ENCODE data around the gene ZNF653. TPM values are rescaled to one million over a fixed set of nuclear protein-coding genes. Genes with fewer than 3 reads are reported as not detected.

Gene ZNF653
- total and polyA plus RNA-seq, 9 of the 15 experiments (the other 6 are each of a cell fraction or from before 2014, with no cell fraction given), result 1.6 to 8.0 (median 4.2) TPM; not detected in 2

DNA sequence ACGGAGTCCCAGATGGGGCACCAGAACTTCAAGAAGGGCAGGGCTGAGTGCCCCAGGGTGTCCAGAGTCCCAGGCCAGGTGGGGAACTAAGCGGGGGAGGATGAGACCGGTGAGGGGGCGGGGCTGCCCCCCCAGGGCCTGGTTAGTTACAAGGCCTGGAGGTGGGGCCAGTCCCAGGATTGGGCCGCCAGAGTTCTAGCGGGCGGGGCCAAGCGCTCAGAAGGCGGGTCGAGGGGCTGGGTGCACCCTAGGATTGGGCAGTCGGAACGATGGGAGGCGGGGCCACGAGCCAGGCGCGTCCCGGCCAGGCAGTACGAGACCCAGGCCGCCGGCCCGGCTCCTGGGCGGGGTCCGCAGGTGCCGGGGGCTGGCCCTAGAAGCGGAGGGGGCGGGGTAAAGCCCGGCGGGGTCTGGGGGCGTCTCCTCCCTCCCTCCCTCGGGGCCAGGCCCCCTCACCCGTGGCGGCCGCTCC lies 571 bp downstream of the ZNF653 start:
- Histone ChIP-seq H3K27me3 (ENCODE audit: control insufficient read depth in 2 of 2, insufficient read depth in 2 of 2, low read length in 2 of 2) (no peaks in the 10 kb centered on the region), H3K27ac (ENCODE audit: extremely low read depth, low read depth, low read length) (peak overlapping the region; percentile 84), H3K4me1 (replicated peaks in 1 of 2; ENCODE audit: control insufficient read depth in 2 of 2, insufficient read depth in 2 of 2, low read length in 2 of 2) (peaks cover 12 to 39% of the 10 kb centered on the region in 2 experiments), H4K20me1 (replicated peaks; ENCODE audit: control insufficient read depth, insufficient read depth, low read length) (no peaks in the 10 kb centered on the region), H3K36me3 (ENCODE audit: control insufficient read depth, insufficient read depth, low read length) (peaks cover 14% of the 10 kb centered on the region; the same call in 1 of the 3 replicates), H3K4me3 (peak overlapping the region; percentile 77), H3K9me1 (ENCODE audit: control insufficient read depth, insufficient read depth, low read length) (no peaks in the 10 kb centered on the region), H3K9me3 (replicated peaks; ENCODE audit: control insufficient read depth, insufficient read depth, low read depth, low read length) (no peaks in the 10 kb centered on the region), H3K9ac (ENCODE audit: insufficient read depth in 1 of 2, low read depth in 2 of 2, low read length in 2 of 2) (peak overlapping the region; percentile 64 to 91), H3K4me2 (ENCODE audit: insufficient read depth, low read length) (peak overlapping the region; percentile 82), H2AFZ (ENCODE audit: low read depth, low read length) (peak overlapping the region; percentile 78), H3K79me2 (ENCODE audit: control insufficient read depth, insufficient read depth, low read length) (0 out of 3 replicates have a peak, but pooled peaks cover 3% of the 10 kb centered on the region)
- in situ Hi-C loops (cut with MboI) (no loop called here), intact Hi-C loops (cut with micrococcal nuclease) (no loop called here)
- 0% methylated on average over 6 of the region's 33 CpGs for WGBS (ENCODE audit: insufficient coverage, low coverage, missing lambda C conversion rate)
- FAIRE-seq (peak; percentile 98), ATAC-seq (peak; percentile 98), DNase-seq (ENCODE audit: extremely low read depth in 1 of 4, low spot score in 3 of 4) (peak; percentile 98)
- BruUV-seq (replicated peaks), result no TSS peak
- ChIA-PET CTCF (ENCODE audit: low intra/inter-chr PET ratio) (no interaction called here), POLR2A (interaction anchor here (0.6 to 2.1 kb wide), 4 partner anchors 12 to 317 kb away, joined by 3 to 7 read pairs (median 3); no protein-coding TSS in a partner anchor)
- TF ChIP-seq ZNF79 (CRISPR knock-in tag; IDR thresholded peaks at IDR 0.05; ENCODE audit: low read depth) (no peak), CREB1 (IDR thresholded peaks at IDR 0.05) (no peak), CREB1 (CRISPR knock-in tag; IDR thresholded peaks at IDR 0.05) (no peak), TEAD1 (CRISPR knock-in tag; IDR thresholded peaks at IDR 0.05) (no peak), NFIX (CRISPR knock-in tag; IDR thresholded peaks at IDR 0.05; ENCODE audit: low read depth) (no peak), LCOR (CRISPR knock-in tag; IDR thresholded peaks at IDR 0.05) (no peak), RBM15 (IDR thresholded peaks at IDR 0.05; ENCODE audit: insufficient read depth, low read length) (no peak), SMARCC2 (IDR thresholded peaks at IDR 0.05; ENCODE audit: low read depth) (no peak), PHF20 (IDR thresholded peaks at IDR 0.05; ENCODE audit: partially characterized antibody) (no peak), ETS2 (tag; IDR thresholded peaks at IDR 0.05; ENCODE audit: borderline replicate concordance, poor library complexity, severe bottlenecking) (no peak), CXXC5 (CRISPR knock-in tag; IDR thresholded peaks at IDR 0.05) (no peak), KLF6 (CRISPR knock-in tag; IDR thresholded peaks at IDR 0.05; ENCODE audit: borderline replicate concordance) (no peak), TCF3 (CRISPR knock-in tag; IDR thresholded peaks at IDR 0.05) (no peak), FOXA3 (CRISPR knock-in tag; conservative IDR thresholded peaks at IDR 0.05 in 1 of 2, IDR thresholded peaks at IDR 0.05 in 1 of 2) (no peak), GATAD2A (IDR thresholded peaks at IDR 0.05) (no peak), CBX8 (IDR thresholded peaks at IDR 0.05; ENCODE audit: borderline replicate concordance, extremely low read depth, low read depth, low read length, poor library complexity, severe bottlenecking) (no peak), RAD51 (IDR thresholded peaks at IDR 0.05; ENCODE audit: borderline replicate concordance, low read depth) (no peak), BCL6 (CRISPR knock-in tag; IDR thresholded peaks at IDR 0.05) (no peak), ATF1 (CRISPR knock-in tag; IDR thresholded peaks at IDR 0.05) (no peak), ATF1 (tag; IDR thresholded peaks at IDR 0.05) (no peak)
- TF ChIP-seq, protein P1, sequence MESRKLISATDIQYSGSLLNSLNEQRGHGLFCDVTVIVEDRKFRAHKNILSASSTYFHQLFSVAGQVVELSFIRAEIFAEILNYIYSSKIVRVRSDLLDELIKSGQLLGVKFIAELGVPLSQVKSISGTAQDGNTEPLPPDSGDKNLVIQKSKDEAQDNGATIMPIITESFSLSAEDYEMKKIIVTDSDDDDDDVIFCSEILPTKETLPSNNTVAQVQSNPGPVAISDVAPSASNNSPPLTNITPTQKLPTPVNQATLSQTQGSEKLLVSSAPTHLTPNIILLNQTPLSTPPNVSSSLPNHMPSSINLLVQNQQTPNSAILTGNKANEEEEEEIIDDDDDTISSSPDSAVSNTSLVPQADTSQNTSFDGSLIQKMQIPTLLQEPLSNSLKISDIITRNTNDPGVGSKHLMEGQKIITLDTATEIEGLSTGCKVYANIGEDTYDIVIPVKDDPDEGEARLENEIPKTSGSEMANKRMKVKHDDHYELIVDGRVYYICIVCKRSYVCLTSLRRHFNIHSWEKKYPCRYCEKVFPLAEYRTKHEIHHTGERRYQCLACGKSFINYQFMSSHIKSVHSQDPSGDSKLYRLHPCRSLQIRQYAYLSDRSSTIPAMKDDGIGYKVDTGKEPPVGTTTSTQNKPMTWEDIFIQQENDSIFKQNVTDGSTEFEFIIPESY (CRISPR knock-in tag; IDR thresholded peaks at IDR 0.05), result no peak
- TF ChIP-seq, protein P2, sequence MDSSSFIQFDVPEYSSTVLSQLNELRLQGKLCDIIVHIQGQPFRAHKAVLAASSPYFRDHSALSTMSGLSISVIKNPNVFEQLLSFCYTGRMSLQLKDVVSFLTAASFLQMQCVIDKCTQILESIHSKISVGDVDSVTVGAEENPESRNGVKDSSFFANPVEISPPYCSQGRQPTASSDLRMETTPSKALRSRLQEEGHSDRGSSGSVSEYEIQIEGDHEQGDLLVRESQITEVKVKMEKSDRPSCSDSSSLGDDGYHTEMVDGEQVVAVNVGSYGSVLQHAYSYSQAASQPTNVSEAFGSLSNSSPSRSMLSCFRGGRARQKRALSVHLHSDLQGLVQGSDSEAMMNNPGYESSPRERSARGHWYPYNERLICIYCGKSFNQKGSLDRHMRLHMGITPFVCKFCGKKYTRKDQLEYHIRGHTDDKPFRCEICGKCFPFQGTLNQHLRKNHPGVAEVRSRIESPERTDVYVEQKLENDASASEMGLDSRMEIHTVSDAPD (CRISPR knock-in tag; IDR thresholded peaks at IDR 0.05), result no peak

Data from K562 (cell line).